Activated CD4-positive, alpha-beta T cell treated with anti-CD3 and anti-CD28 coated beads for 36 hours (primary cell): ENCODE results near the gene MCHR1. TPM values are rescaled to one million over a fixed set of nuclear protein-coding genes. Genes with fewer than 3 reads are reported as not detected.
A peak's percentile ranks its signal among the peaks of the same experiment; 100 is the strongest.

ENCODE experiments used
- ATAC-seq: fragments of 200-7000 bp; cut with Tn5 transposase; one replicate; pipeline ENCODE4 v1.10.0; 2021; ENCODE audit warnings: mild to moderate bottlenecking, moderate library complexity
- CTCF ChIA-PET: fragments of 350-600 bp; sonication (Branson Sonifier 250); formaldehyde crosslinking; loops from one replicate; lab custom pipeline; 2021; ENCODE audit warnings: antibody characterized with exemption; lab: Charles Lee
- POLR2A ChIA-PET: fragments of 350-600 bp; sonication (Branson Sonifier 250); formaldehyde crosslinking; loops from one replicate; lab custom pipeline; 2021; ENCODE audit warnings: antibody characterized with exemption, inconsistent platforms; lab: Charles Lee
- DNase-seq: peaks from one replicate; pipeline ENCODE4 v3.0.0-alpha.2; 2020
- H3K27ac Mint-ChIP-seq: one replicate; pipeline ENCODE4 v1.8.0; 2021; ENCODE audit warnings: mixed read lengths
- H3K27me3 Mint-ChIP-seq: one replicate; pipeline ENCODE4 v1.8.0; 2021; ENCODE audit warnings: mixed read lengths
- H3K36me3 Mint-ChIP-seq: one replicate; pipeline ENCODE4 v1.8.0; 2021; ENCODE audit warnings: low read depth, mixed read lengths
- H3K4me1 Mint-ChIP-seq: one replicate; pipeline ENCODE4 v1.8.0; 2021; ENCODE audit warnings: mixed read lengths
- H3K4me3 Mint-ChIP-seq: one replicate; pipeline ENCODE4 v1.8.0; 2021; ENCODE audit warnings: mild to moderate bottlenecking, moderate library complexity, mixed read lengths
- H3K9me3 Mint-ChIP-seq: one replicate; pipeline ENCODE4 v1.8.0; 2021; ENCODE audit warnings: low read depth, mixed read lengths
- intact Hi-C, 2 experiments: fragments of 100-400 bp; cut with DNase I in 1 of 2; cut with micrococcal nuclease in 1 of 2; formaldehyde crosslinking; loops; one replicate each; pipeline versions ENCODE4 v1.14.2 to v1.15.1; 2022 to 2024; cut with DNase I, micrococcal nuclease
- total RNA-seq, 2 experiments: library from RNA; stranded (reverse); gene quantifications; one replicate each; pipeline ENCODE4 v1.2.3, GENCODE V29; 2021

The MCHR1 gene
- total RNA-seq, 2 experiments from 2014 or later: not detected

DNA sequence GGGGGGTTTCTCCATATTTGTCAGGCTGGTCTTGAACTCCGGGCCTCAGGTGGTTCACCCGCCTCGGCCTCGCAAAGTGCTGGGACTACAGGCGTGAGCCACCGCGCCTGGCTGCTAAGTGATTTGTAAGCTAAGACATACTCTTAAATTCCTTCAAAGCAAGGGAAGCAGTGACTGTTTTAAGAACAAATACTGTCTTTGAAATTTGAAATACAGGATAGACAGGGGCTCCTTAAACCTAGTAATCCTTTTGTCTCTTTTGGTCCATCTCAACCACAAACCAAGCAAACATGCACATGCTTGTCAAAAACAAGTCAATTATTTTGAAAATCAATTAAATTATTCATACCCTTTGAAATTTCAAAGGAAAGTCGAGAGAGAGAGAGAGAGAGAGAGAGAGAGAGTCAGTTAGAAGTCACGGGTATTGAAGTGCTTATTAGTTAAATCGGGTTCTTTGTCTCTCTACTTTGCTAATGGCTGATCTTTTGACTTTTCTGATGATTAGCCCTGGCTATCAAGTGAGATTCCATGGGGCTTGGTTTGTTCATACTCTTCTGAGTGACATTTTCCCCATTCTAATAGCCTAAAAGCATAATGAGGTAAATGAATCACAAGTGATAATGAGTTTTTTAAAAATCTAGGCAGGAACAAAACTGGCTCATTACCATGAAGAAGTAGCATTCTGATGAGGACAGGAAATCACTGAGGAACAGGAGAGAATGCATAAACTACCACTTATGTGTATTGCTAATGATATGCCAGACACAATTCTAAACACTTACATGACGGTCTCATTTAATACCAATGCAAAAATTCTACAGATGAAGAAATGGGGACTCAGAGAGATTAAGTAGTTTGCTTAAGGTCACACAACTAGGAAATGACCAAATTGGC lies 48.0 kb downstream of the MCHR1 start:
- intact Hi-C loops: loop anchor here (1.0 to 5.0 kb wide), 5 partner anchors 16 to 195 kb away; no protein-coding TSS in a partner anchor
- Mint-ChIP-seq H3K27me3 (no peaks in the 10 kb centered on the region), H3K4me1 (peaks cover 41% of the 10 kb centered on the region), H3K36me3 (peaks cover 6% of the 10 kb centered on the region), H3K4me3 (peak overlapping the region; percentile 54), H3K9me3 (peaks cover 3% of the 10 kb centered on the region), H3K27ac (peak overlapping the region; percentile 90)
- DNase-seq (peak; percentile 49), ATAC-seq (peak; percentile 24)
- ChIA-PET CTCF (interaction anchor here (0.7 to 1.1 kb wide), 3 partner anchors 10 to 49 kb away, joined by 3 read pairs; no protein-coding TSS in a partner anchor), POLR2A (interaction anchor here (0.6 to 1.0 kb wide), 2 partner anchors 10 to 15 kb away, joined by 3 to 5 read pairs; no protein-coding TSS in a partner anchor)

GRCh38 chr22:40727964-40728615 lies 48.8 kb downstream of the MCHR1 start:
- intact Hi-C loops: loop anchor here (1.0 to 5.0 kb wide), 5 partner anchors 17 to 195 kb away; no protein-coding TSS in a partner anchor
- Mint-ChIP-seq H3K27me3 (no peaks in the 10 kb centered on the region), H3K9me3 (peaks cover 3% of the 10 kb centered on the region), H3K4me3 (peak overlapping the region; percentile 64), H3K4me1 (peaks cover 48% of the 10 kb centered on the region), H3K27ac (peak overlapping the region; percentile 94), H3K36me3 (peaks cover 6% of the 10 kb centered on the region)
- CTCF ChIA-PET: interaction anchor here (1.2 to 1.7 kb wide), 4 partner anchors 12 to 40 kb away, joined by 3 to 6 read pairs (median 4); no protein-coding TSS in a partner anchor
- POLR2A ChIA-PET: interaction anchor here (0.6 kb wide), 1 partner anchor 104 kb away, joined by 3 read pairs; no protein-coding TSS in a partner anchor
- ATAC-seq (no peak), DNase-seq (no peak)

DNA sequence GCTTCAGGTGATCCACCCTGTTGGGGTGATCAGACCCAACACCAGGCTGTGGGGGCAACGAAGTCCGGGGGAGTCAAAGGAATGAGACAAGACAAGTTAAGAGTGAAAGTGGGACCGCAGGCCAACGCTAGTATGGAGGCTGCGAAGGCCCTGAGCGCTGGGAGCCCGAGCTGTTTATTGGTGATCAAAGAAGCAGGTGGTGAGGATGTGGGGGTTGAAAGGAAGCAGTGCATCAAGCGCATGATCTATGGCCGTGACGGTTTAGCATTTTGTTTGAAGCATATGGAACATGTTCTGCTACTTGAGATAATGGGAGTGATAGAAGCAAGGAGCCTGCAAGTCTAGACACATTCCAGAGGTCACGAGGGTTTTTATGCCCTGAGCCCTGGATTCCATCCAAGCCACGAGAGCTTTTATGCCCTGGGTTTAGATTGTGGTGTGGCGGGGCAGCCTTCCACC lies 49.5 kb downstream of the MCHR1 start:
- ATAC-seq (peak; percentile 23), DNase-seq (peak; percentile 75)
- intact Hi-C loops: loop anchor here in 1 of 2 experiments (5.0 kb wide), 1 partner anchor 46 kb away; no protein-coding TSS in a partner anchor
- CTCF ChIA-PET: interaction anchor here (0.5 to 1.7 kb wide), 6 partner anchors 12 to 1731 kb away, joined by 3 to 6 read pairs (median 4); no protein-coding TSS in a partner anchor
- H3K27ac Mint-ChIP-seq: peak overlapping the region; percentile 94
- peak overlapping the region; percentile 64 for H3K4me3 Mint-ChIP-seq
- H3K27me3 Mint-ChIP-seq: no peaks in the 10 kb centered on the region
- peaks cover 3% of the 10 kb centered on the region for H3K9me3 Mint-ChIP-seq
- POLR2A ChIA-PET: interaction anchor here (0.6 kb wide), 1 partner anchor 104 kb away, joined by 3 read pairs; no protein-coding TSS in a partner anchor
- H3K4me1 Mint-ChIP-seq: peaks cover 50% of the 10 kb centered on the region
- H3K36me3 Mint-ChIP-seq: peaks cover 6% of the 10 kb centered on the region

GRCh38 chr22:40729284-40729683 lies 50.0 kb downstream of the MCHR1 start:
- ChIA-PET CTCF (interaction anchor here (0.5 to 1.7 kb wide), 6 partner anchors 13 to 1730 kb away, joined by 3 to 6 read pairs (median 4); no protein-coding TSS in a partner anchor), POLR2A (no interaction called here)
- H3K4me3 Mint-ChIP-seq: no peak overlapping the region
- peaks cover 3% of the 10 kb centered on the region for H3K9me3 Mint-ChIP-seq
- H3K27me3 Mint-ChIP-seq: no peaks in the 10 kb centered on the region
- ATAC-seq (no peak), DNase-seq (no peak)
- no peak overlapping the region for H3K27ac Mint-ChIP-seq
- intact Hi-C loops: loop anchor here in 1 of 2 experiments (5.0 kb wide), 1 partner anchor 47 kb away; no protein-coding TSS in a partner anchor
- H3K36me3 Mint-ChIP-seq: peaks cover 6% of the 10 kb centered on the region
- H3K4me1 Mint-ChIP-seq: peaks cover 50% of the 10 kb centered on the region

Other genes with a start within 250 kb of the MCHR1 start
- gene MRTFA, start 42.8 kb upstream of the MCHR1 start, total RNA-seq: 10 to 100 TPM; 41.0 to 43.2 TPM
- gene SLC25A17, start 139.9 kb downstream of the MCHR1 start, total RNA-seq: 10 to 100 TPM; 23.3 to 29.7 TPM
- 100 to 1,000 TPM; 260 to 297 TPM for gene ST13, start 177.2 kb downstream of the MCHR1 start, total RNA-seq
- 10 to 100 TPM; 21.5 to 25.8 TPM for gene XPNPEP3, start 177.7 kb downstream of the MCHR1 start, total RNA-seq
- not detected for gene DNAJB7, start 182.6 kb downstream of the MCHR1 start, total RNA-seq